MM.1S (cell line): Measurements from ENCODE around the gene LMNTD1.

Experiments used
- EZH2 ChIP-seq: fragments of 300-600 bp; sonication (generic); optimal IDR thresholded peaks from 2 replicates; pipeline ENCODE3; 2017; ENCODE audit warnings: low read depth, mild to moderate bottlenecking, antibody characterized with exemption, low read length, mixed read lengths
- EZH2phosphoT487 ChIP-seq: fragments of 300-600 bp; sonication (generic); IDR thresholded peaks from 2 replicates; pipeline ENCODE4 v1.6.1; 2018; ENCODE audit warnings: antibody characterized with exemption, low read length
- TF ChIP-seq, protein P1 (sequence below): fragments of 300-600 bp; sonication (generic); IDR thresholded peaks from 2 replicates; pipeline ENCODE4 v1.5.1; 2016; ENCODE audit warnings: antibody characterized with exemption, low read length, mixed read lengths

DNA sequence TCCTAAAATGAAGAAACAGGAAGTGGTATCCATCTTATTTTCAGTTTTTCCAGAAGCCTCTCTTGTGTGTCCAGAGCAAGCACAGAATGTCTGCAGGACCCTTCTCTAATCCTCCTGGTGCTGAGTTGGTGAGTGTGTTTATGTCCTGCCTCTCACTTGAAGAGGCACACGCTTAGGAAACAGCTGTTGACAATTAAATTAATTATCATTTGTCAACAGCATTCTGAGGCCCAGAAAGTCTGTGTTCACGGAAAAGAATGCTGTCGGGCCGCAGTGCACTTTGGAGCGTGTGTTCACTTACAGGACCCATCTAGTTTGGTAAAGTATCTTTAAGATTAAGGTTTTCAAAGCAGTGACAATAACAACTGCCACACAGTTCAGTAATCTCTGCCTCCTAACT lies 70.5 kb downstream of the LMNTD1 start:
- TF ChIP-seq, protein P1, sequence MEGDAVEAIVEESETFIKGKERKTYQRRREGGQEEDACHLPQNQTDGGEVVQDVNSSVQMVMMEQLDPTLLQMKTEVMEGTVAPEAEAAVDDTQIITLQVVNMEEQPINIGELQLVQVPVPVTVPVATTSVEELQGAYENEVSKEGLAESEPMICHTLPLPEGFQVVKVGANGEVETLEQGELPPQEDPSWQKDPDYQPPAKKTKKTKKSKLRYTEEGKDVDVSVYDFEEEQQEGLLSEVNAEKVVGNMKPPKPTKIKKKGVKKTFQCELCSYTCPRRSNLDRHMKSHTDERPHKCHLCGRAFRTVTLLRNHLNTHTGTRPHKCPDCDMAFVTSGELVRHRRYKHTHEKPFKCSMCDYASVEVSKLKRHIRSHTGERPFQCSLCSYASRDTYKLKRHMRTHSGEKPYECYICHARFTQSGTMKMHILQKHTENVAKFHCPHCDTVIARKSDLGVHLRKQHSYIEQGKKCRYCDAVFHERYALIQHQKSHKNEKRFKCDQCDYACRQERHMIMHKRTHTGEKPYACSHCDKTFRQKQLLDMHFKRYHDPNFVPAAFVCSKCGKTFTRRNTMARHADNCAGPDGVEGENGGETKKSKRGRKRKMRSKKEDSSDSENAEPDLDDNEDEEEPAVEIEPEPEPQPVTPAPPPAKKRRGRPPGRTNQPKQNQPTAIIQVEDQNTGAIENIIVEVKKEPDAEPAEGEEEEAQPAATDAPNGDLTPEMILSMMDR: no peak
- TF ChIP-seq EZH2phosphoT487 (no peak), EZH2 (no peak)
